CD4-positive, alpha-beta memory T cell (primary cell): ENCODE results near the gene NFATC1. TPM values are rescaled to one million over a fixed set of nuclear protein-coding genes. Genes with fewer than 3 reads are reported as not detected.

ENCODE experiments used
- CTCF ChIA-PET: fragments of 350-600 bp; sonication (Branson Sonifier 250); formaldehyde crosslinking; loops from one replicate; lab custom pipeline; 2021; ENCODE audit warnings: inconsistent platforms; ENCODE audit not compliant: partially characterized antibody; lab: Charles Lee
- POLR2A ChIA-PET: fragments of 350-600 bp; sonication (Branson Sonifier 250); formaldehyde crosslinking; loops from one replicate; lab custom pipeline; 2021; ENCODE audit not compliant: partially characterized antibody; lab: Charles Lee
- DNase-seq, 5 donors: peaks; one replicate each; pipeline versions ENCODE4 v3.0.0 to v3.0.0-alpha.2; 2020 to 2022; ENCODE audit warnings: mixed read lengths in 1 of 5
- H3K27ac ChIP-seq: one replicate; pipeline ENCODE4 v1.7.0; 2013; ENCODE audit warnings: low read depth, low read length
- H3K27me3 ChIP-seq: 2 replicates; pipeline ENCODE4 v1.7.0; 2013; ENCODE audit warnings: mild to moderate bottlenecking, low read length, moderate library complexity; ENCODE audit not compliant: insufficient read depth
- H3K36me3 ChIP-seq: 2 replicates; pipeline ENCODE4 v1.7.0; 2013; ENCODE audit warnings: mild to moderate bottlenecking, low read length, moderate library complexity; ENCODE audit not compliant: insufficient read depth
- H3K4me1 ChIP-seq: 2 replicates; pipeline ENCODE4 v1.7.0; 2013; ENCODE audit warnings: mild to moderate bottlenecking, low read length, moderate library complexity; ENCODE audit not compliant: insufficient read depth
- H3K4me3 ChIP-seq, 2 donors: one replicate each; pipeline ENCODE4 v1.7.0; 2013; ENCODE audit warnings: low read length in 2 of 2, mild to moderate bottlenecking in 1 of 2
- H3K9me3 ChIP-seq, 2 donors: one replicate each; pipeline ENCODE4 v1.7.0; 2013; ENCODE audit warnings: low read length in 2 of 2, control low read depth in 1 of 2; ENCODE audit not compliant: control insufficient read depth in 1 of 2
- H3K27ac Mint-ChIP-seq, 7 donors: one replicate each; pipeline ENCODE4 v1.8.0; 2020 to 2021; ENCODE audit warnings: mixed read lengths in 7 of 7, mild to moderate bottlenecking in 6 of 7, inconsistent platforms in 3 of 7, moderate library complexity in 3 of 7
- H3K27me3 Mint-ChIP-seq, 2 donors: one replicate each; pipeline ENCODE4 v1.8.0; 2020 to 2021; ENCODE audit warnings: mixed read lengths in 2 of 2
- H3K36me3 Mint-ChIP-seq, 2 donors: one replicate each; pipeline ENCODE4 v1.8.0; 2020 to 2021; ENCODE audit warnings: mixed read lengths in 2 of 2, inconsistent platforms in 1 of 2, mild to moderate bottlenecking in 1 of 2
- H3K4me1 Mint-ChIP-seq, 4 donors: one replicate each; pipeline ENCODE4 v1.8.0; 2020 to 2021; ENCODE audit warnings: mixed read lengths in 4 of 4, mild to moderate bottlenecking in 1 of 4
- H3K4me3 Mint-ChIP-seq, 8 donors: one replicate each; pipeline ENCODE4 v1.8.0; 2020 to 2021; ENCODE audit warnings: mixed read lengths in 8 of 8, mild to moderate bottlenecking in 7 of 8, moderate library complexity in 6 of 8, inconsistent platforms in 3 of 8
- H3K9me3 Mint-ChIP-seq, 8 donors: one replicate each; pipeline ENCODE4 v1.8.0; 2020 to 2021; ENCODE audit warnings: mixed read lengths in 8 of 8, mild to moderate bottlenecking in 5 of 8, inconsistent platforms in 3 of 8, moderate library complexity in 1 of 8
- intact Hi-C: fragments of 100-400 bp; cut with micrococcal nuclease; formaldehyde crosslinking; loops from one replicate; pipeline ENCODE4 v1.15.1; 2023
- polyA plus RNA-seq, 2 donors: library from polyadenylated mRNA; unstranded; fragments of 300-500 nt; fragmentation: Illumina TruSeq; gene quantifications; one replicate each; pipeline ENCODE4 v1.2.3, GENCODE V29; 2021
- total RNA-seq, 2 experiments: library from RNA; stranded (reverse); gene quantifications; one replicate each; pipeline ENCODE4 v1.2.3, GENCODE V29; 2021

NFATC1 gene
- total and polyA plus RNA-seq, 4 experiments from 2014 or later = 15.3 to 69.6 (median 54.9) TPM

- Mint-ChIP-seq H3K36me3 (peaks cover 26 to 66% of the 10 kb centered on the region in 2 donors), H3K27me3 (no peaks in the 10 kb centered on the region), H3K4me1 (peaks cover 0 to 5% (median 3%) of the 10 kb centered on the region in 4 donors), H3K4me3 (no peak overlapping the region), H3K27ac (peak overlapping the region in 3 of 7 donors; percentile 15 to 25 (median 17)), H3K9me3 (peaks cover 0 to 2% (median 0%) of the 10 kb centered on the region in 8 donors)
- no peak for DNase-seq
- Histone ChIP-seq H3K9me3 (no peaks in the 10 kb centered on the region), H3K4me3 (no peak overlapping the region), H3K27me3 (no peaks in the 10 kb centered on the region), H3K27ac (no peak overlapping the region), H3K36me3 (peaks cover 35% of the 10 kb centered on the region), H3K4me1 (no peaks in the 10 kb centered on the region)
- ChIA-PET CTCF (no interaction called here), POLR2A (no interaction called here)
- intact Hi-C loops = loop anchor here (10.0 kb wide), 1 partner anchor 58 kb away; no protein-coding TSS in a partner anchor
Measured at GRCh38 chr18:79466591-79466990, 70.9 kb downstream of the NFATC1 start.

- H3K4me3 ChIP-seq = no peak overlapping the region
- Mint-ChIP-seq H3K9me3 (peaks cover 0 to 3% (median 0%) of the 10 kb centered on the region in 8 donors), H3K27me3 (no peaks in the 10 kb centered on the region), H3K4me1 (peaks cover 0 to 2% (median under 1%) of the 10 kb centered on the region in 4 donors), H3K27ac (peak overlapping the region in 1 of 7 donors; percentile 75), H3K36me3 (peaks cover 26 to 62% of the 10 kb centered on the region in 2 donors), H3K4me3 (no peak overlapping the region)
- H3K27ac ChIP-seq = no peak overlapping the region
- intact Hi-C loops = loop anchor here (10.0 kb wide), 1 partner anchor 58 kb away; no protein-coding TSS in a partner anchor
- H3K27me3 ChIP-seq = no peaks in the 10 kb centered on the region
- no peaks in the 10 kb centered on the region for H3K4me1 ChIP-seq
- H3K36me3 ChIP-seq = peaks cover 36% of the 10 kb centered on the region
- CTCF ChIA-PET = no interaction called here
- no peak for DNase-seq
- H3K9me3 ChIP-seq = no peaks in the 10 kb centered on the region
- POLR2A ChIA-PET = interaction anchor here (0.6 kb wide), 1 partner anchor 56 kb away, joined by 3 read pairs; no protein-coding TSS in a partner anchor
Measured at GRCh38 chr18:79467126-79467525, 71.4 kb downstream of the NFATC1 start.

GRCh38 chr18:79468119-79468789 is 72.5 kb downstream of the NFATC1 start:
- DNase-seq = no peak
- ChIA-PET POLR2A (interaction anchor here (0.7 kb wide), 1 partner anchor 62 kb away, joined by 3 read pairs; no protein-coding TSS in a partner anchor), CTCF (interaction anchor here (0.7 kb wide), 1 partner anchor 57 kb away, joined by 3 read pairs; no protein-coding TSS in a partner anchor)
- no peaks in the 10 kb centered on the region for H3K4me1 ChIP-seq
- peak overlapping the region in 3 of 7 donors; percentile 9 to 88 (median 75) for H3K27ac Mint-ChIP-seq
- no peaks in the 10 kb centered on the region for H3K9me3 ChIP-seq
- H3K4me3 ChIP-seq = no peak overlapping the region
- intact Hi-C loops = loop anchor here (10.0 kb wide), 1 partner anchor 57 kb away; no protein-coding TSS in a partner anchor
- H3K27me3 Mint-ChIP-seq = no peaks in the 10 kb centered on the region
- no peaks in the 10 kb centered on the region for H3K27me3 ChIP-seq
- H3K36me3 ChIP-seq = peaks cover 39% of the 10 kb centered on the region
- peaks cover 0 to 4% (median 0%) of the 10 kb centered on the region in 8 donors for H3K9me3 Mint-ChIP-seq
- H3K4me1 Mint-ChIP-seq = peaks cover 0 to 2% (median under 1%) of the 10 kb centered on the region in 4 donors
- peaks cover 33 to 60% of the 10 kb centered on the region in 2 donors for H3K36me3 Mint-ChIP-seq
- no peak overlapping the region for H3K27ac ChIP-seq
- H3K4me3 Mint-ChIP-seq = no peak overlapping the region

- intact Hi-C loops = loop anchor here (10.0 kb wide), 1 partner anchor 55 kb away; no protein-coding TSS in a partner anchor
- Mint-ChIP-seq H3K9me3 (peaks cover 0 to 4% (median 0%) of the 10 kb centered on the region in 8 donors), H3K27ac (peak overlapping the region in 1 of 7 donors; percentile 60), H3K36me3 (peaks cover 33 to 59% of the 10 kb centered on the region in 2 donors), H3K4me3 (no peak overlapping the region), H3K27me3 (no peaks in the 10 kb centered on the region), H3K4me1 (peaks cover 0 to 2% (median under 1%) of the 10 kb centered on the region in 4 donors)
- no peaks in the 10 kb centered on the region for H3K27me3 ChIP-seq
- ChIA-PET POLR2A (no interaction called here), CTCF (no interaction called here)
- DNase-seq = no peak
- peaks cover 39% of the 10 kb centered on the region for H3K36me3 ChIP-seq
- H3K4me3 ChIP-seq = no peak overlapping the region
- H3K27ac ChIP-seq = no peak overlapping the region
- no peaks in the 10 kb centered on the region for H3K9me3 ChIP-seq
- no peaks in the 10 kb centered on the region for H3K4me1 ChIP-seq
Measured at GRCh38 chr18:79469309-79469708, 73.6 kb downstream of the NFATC1 start.

- no peak overlapping the region for H3K4me3 ChIP-seq
- H3K36me3 ChIP-seq = peaks cover 39% of the 10 kb centered on the region
- H3K27me3 ChIP-seq = no peaks in the 10 kb centered on the region
- H3K4me1 ChIP-seq = no peaks in the 10 kb centered on the region
- ChIA-PET POLR2A (no interaction called here), CTCF (no interaction called here)
- DNase-seq = no peak
- Mint-ChIP-seq H3K27ac (peak overlapping the region in 5 of 7 donors; percentile 9 to 78 (median 37)), H3K36me3 (peaks cover 33 to 58% of the 10 kb centered on the region in 2 donors), H3K9me3 (peaks cover 0 to 5% (median 0%) of the 10 kb centered on the region in 8 donors), H3K4me1 (peaks cover 0 to 2% (median under 1%) of the 10 kb centered on the region in 4 donors), H3K27me3 (no peaks in the 10 kb centered on the region), H3K4me3 (no peak overlapping the region)
- no peak overlapping the region for H3K27ac ChIP-seq
- intact Hi-C loops = loop anchor here (10.0 kb wide), 1 partner anchor 55 kb away; no protein-coding TSS in a partner anchor
- no peaks in the 10 kb centered on the region for H3K9me3 ChIP-seq
Measured at GRCh38 chr18:79469751-79470505, 74.2 kb downstream of the NFATC1 start.

- Histone ChIP-seq H3K27ac (no peak overlapping the region), H3K27me3 (no peaks in the 10 kb centered on the region), H3K4me3 (no peak overlapping the region), H3K9me3 (no peaks in the 10 kb centered on the region), H3K4me1 (no peaks in the 10 kb centered on the region), H3K36me3 (peaks cover 39% of the 10 kb centered on the region)
- Mint-ChIP-seq H3K9me3 (peaks cover 0 to 7% (median 0%) of the 10 kb centered on the region in 8 donors), H3K27ac (peak overlapping the region in 2 of 7 donors; percentile 18 to 60), H3K4me3 (no peak overlapping the region), H3K4me1 (no peaks in the 10 kb centered on the region), H3K36me3 (peaks cover 33 to 52% of the 10 kb centered on the region in 2 donors), H3K27me3 (no peaks in the 10 kb centered on the region)
- no peak for DNase-seq
- CTCF ChIA-PET = no interaction called here
- POLR2A ChIA-PET = no interaction called here
- intact Hi-C loops = no loop called here
Measured at GRCh38 chr18:79470547-79470946, 74.8 kb downstream of the NFATC1 start.

GRCh38 chr18:79471046-79471445 is 75.3 kb downstream of the NFATC1 start:
- POLR2A ChIA-PET = no interaction called here
- Mint-ChIP-seq H3K9me3 (peaks cover 0 to 7% (median 0%) of the 10 kb centered on the region in 8 donors), H3K27me3 (no peaks in the 10 kb centered on the region), H3K27ac (peak overlapping the region in 3 of 7 donors; percentile 18 to 83 (median 60)), H3K36me3 (peaks cover 33 to 47% of the 10 kb centered on the region in 2 donors), H3K4me3 (no peak overlapping the region), H3K4me1 (no peaks in the 10 kb centered on the region)
- no peak for DNase-seq
- H3K27ac ChIP-seq = no peak overlapping the region
- no peaks in the 10 kb centered on the region for H3K9me3 ChIP-seq
- no peaks in the 10 kb centered on the region for H3K4me1 ChIP-seq
- CTCF ChIA-PET = no interaction called here
- peaks cover 39% of the 10 kb centered on the region for H3K36me3 ChIP-seq
- intact Hi-C loops = no loop called here
- H3K4me3 ChIP-seq = no peak overlapping the region
- no peaks in the 10 kb centered on the region for H3K27me3 ChIP-seq
